NT2/D1 (cell line): ENCODE results near the gene PLCG2.

Experiments
- SUZ12 ChIP-seq: IDR thresholded peaks from 2 replicates; pipeline ENCODE4 v1.6.1; 2011; ENCODE audit not compliant: insufficient read length, insufficient read depth; ENCODE audit errors: extremely low read depth
- YY1 ChIP-seq: IDR thresholded peaks from 2 replicates; pipeline ENCODE4 v1.6.1; 2011; ENCODE audit not compliant: insufficient read length, insufficient read depth
- ZNF274 ChIP-seq: IDR thresholded peaks from 2 replicates; pipeline ENCODE4 v1.6.1; 2011; ENCODE audit warnings: mild to moderate bottlenecking, low read depth, low read length

- TF ChIP-seq ZNF274 (no peak), YY1 (no peak), SUZ12 (no peak)
These were observed 84.7 kb downstream of the PLCG2 start for GRCh38 chr16:81863630-81864352.
